Measurements from ENCODE around the gene SYCN. TPM values are rescaled to one million over a fixed set of nuclear protein-coding genes. Genes with fewer than 3 reads are reported as not detected.
A peak's percentile ranks its signal among the peaks of the same experiment; 100 is the strongest.

Gene SYCN
- total RNA-seq, 1 donor from 2014 or later: not detected

DNA sequence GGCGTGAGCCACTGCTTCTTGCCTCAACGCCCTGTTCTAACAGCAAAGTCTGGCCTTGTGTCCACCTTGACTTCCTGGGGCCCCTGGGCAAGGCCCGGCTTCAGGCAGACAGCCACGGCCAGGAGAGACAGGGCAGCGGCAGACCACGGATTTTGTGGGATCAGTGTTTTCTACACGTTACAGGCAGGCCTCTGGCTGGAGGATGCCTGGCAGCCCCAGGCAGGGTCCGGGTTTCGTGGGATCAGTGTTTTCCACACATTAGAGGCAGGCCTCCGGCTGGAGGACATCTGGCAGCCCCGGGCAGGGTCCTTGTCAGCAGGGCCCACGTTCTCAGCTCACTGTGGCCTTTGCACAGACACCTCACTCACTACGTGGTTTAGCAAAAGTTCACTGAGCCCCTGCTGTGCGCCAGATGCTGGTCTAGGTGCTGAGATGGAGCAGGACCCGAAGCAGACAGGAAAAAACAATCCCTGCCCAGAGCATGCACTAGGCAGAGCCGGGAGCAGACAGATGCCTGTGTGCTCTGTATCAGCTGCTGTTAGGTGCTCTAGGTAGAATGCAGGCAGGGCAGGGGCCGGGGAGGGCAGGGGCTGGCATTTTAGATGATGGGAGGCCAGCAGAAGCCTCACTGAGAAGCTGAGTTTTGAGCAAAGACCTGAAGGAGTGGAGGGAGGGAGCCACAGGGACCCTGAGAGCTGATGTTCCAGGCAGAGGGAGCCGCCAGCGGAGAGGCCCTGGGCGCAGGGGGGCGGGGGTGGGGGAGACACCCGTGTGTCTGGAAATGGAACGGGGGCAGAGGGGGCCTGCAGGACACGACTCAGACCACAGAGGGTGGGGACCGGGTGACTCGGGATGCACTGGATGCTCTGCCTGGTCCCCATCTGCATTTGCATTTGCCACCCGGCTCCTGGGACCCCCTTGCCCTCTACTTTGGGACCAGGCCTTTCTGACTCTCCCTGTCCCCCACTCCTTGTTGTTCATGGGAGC is 32.3 kb downstream of the SYCN start:
- DNase-seq (ENCODE audit: low spot score): no peak

DNA sequence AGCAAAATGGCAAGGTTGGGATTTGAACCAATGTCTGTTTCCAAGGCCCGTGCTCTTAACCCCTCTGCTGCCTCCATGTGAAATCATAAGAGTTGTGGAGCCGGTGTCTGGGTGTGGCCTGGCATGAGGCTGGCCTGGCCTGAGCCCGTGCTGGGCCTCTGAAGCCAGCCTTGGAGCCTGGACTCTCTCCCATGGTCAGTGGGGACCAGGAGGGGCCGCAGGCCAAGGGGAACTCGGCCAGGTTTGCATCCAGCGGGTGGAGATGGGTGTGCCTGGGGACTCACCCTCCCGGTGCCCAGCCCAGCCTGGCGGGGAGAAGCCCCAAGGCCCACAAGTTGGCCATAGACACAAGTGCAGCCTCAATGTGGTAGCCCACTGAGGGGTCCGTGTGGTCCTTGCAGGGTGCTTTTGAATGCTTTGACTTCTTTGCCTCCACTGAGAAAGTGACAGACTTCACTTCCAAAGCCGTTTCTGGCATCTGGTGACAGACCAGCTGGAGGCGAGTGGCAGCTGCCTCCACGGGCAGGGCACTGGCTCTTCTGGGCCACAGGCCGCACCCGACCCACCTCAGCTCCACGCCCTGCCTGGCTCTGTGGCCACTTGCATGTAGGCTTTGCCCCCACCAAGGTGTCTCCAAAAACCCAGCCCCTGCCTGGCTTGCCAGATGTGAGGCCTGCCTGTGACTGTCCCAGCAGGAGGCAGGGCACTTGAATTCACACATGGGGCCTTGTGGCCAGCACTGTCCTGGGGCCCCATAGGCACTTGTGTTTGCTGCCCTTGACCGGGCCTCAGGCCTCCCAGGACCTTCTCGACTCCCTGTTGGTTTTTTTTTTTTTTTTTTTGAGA is 33.5 kb downstream of the SYCN start:
- peak; percentile 82 for DNase-seq (ENCODE audit: low spot score)

- peak; percentile 85 for DNase-seq (ENCODE audit: low spot score)
Observed at GRCh38 chr19:39169143-39169810, 34.8 kb downstream of the SYCN start.

GRCh38 chr19:39168258-39169142 is 35.6 kb downstream of the SYCN start:
- DNase-seq (ENCODE audit: low spot score): peak; percentile 78

DNA sequence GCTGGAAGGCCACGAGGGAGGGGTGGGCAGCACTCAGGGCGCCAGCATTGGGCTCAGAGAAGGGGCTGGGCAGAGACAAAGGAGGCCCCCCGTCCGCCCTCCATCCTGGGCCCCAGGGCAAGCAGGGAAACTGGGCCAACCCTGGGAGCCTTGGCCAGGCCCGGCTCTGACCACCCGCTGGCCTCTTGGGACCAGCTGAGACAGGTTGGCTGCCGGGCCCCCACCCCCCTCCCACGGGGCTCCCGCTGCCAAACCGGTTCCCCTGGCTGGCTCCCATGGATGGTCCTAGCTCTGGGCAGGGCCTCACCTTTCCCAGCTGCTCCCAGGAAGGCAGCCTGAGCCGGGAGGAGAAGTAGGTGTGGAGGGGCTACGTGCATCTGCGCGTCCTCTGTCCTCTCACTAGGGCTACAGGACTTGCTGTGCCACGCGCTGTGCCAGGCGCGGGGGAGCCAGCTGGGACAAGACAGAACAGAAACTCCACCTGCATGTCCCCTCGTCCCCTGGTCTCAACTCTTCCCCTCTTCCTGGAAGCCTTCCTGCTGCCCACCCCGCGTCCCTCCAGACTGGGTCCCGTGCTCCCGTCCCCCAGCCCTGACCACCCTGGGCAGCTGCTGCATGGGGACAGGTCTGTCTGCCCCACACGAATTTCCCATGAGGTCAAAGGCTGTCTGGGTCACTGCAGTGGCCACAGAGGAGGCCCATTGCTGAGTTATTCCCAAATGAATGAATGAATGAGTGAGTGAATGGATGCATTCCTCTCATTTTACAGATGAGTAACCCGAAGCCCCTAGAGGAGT is 36.4 kb downstream of the SYCN start:
- DNase-seq (ENCODE audit: low spot score): no peak

DNA sequence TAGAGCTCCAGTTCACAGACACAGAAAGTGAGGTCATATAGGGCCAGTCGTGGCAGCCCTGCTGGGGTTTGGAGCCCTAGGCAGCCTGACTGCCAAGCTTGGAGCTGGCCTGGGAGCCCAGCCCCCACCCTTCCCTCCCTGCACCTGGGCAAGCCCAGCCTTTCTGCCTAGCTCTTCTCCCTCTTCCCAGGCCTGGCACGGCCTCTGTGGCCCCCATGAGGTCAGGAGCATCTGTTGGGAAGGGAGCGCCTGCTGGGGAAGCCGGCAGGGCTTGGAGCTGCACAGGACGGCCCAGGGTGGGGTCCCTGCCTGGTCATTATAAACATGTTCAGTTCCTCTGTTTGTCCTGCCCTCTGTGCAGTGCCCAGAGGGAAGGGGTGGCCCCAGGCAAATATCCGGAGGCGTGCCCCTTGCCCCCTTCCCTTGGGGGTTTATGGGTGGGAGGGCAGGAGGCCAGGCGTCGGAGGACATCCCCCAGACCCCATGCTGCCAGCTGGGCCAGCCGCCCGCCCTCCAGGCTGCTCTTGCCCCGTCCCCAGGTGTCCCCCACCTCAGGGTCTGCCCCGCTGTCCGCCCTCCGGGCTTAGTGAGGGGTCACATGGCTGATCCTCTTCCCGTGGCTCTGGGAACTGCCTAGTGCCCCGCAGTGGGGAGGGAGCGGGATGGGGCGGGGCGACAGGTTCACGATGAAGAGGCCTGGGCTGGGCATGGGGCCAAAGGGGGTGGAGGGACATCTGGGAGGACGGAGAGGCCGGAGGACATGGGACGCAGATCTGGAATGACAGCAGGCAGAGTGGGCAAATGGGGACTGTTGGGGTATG is 37.3 kb downstream of the SYCN start:
- no peak for DNase-seq (ENCODE audit: low spot score)

- no peak for DNase-seq (ENCODE audit: low spot score)
Observed at GRCh38 chr19:39165857-39166256, 38.2 kb downstream of the SYCN start.

DNA sequence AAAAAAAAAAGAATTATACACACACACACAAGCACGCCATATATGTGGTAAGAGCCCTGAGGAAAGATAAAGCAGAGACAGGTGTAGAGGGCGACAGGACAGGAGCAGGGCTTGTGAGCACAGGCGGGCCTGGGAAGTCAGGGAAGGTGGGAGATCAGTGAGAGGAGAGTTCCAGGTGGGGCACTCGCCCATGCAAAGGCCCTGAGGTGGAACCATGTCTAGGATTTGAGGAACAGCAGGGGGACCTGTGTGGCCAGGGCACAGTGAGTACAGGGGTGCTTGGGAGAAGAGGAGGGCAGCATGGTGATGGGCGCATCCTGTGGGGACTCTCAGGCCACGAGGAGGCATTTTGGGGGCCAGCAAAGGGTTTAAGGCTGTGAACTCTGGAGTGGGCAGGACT is 39.8 kb downstream of the SYCN start:
- no peak for DNase-seq (ENCODE audit: low spot score)

DNA sequence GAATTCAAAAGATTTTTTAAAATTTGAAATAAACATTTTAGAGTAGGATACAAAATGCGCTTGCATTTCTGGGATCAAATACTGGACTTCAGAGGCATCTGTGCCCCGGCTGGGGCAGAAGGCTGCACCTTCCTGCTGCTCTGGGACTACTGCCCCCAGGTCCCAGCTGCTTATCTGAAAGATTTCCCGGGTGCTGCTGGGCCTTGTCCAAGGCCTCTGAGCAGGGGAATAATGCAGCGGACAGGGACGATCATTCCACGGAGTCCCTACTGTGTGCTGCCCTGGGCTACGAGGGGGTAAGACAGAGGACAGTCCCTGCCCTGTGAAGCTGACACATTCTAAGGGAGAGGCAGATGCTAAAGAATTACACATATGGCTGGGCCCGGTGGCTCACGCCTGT is 40.4 kb downstream of the SYCN start:
- DNase-seq (ENCODE audit: low spot score): no peak

DNA sequence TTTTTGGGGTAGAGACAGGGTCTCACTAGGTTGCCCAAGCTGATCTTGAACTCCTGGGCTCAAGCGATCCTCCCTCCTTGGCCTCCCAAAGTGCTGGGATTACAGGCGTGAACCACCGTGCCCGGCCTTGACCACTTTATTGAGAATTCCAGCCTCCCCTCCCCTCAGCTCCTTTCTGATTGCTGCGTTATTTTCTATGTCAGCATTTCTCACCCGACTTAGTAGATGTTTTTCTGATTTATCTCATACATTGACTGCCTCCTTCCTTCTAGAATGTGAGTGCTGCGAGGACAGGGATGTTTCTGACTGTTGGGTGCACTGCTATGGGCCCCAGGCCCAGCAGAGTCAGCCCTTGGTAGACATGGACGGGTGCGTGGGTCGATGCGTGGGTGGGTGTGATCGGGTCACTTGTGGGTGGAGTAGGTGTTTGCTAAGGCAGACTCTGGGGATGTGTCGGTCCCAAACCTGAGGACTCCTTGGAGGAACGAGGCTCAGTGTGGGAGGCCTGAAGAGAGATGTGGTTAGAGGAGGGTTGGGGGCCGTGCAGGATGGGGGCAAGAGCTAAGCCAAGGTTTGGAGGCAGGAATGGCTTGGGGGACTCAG is 41.5 kb downstream of the SYCN start:
- DNase-seq (ENCODE audit: low spot score): no peak

DNA sequence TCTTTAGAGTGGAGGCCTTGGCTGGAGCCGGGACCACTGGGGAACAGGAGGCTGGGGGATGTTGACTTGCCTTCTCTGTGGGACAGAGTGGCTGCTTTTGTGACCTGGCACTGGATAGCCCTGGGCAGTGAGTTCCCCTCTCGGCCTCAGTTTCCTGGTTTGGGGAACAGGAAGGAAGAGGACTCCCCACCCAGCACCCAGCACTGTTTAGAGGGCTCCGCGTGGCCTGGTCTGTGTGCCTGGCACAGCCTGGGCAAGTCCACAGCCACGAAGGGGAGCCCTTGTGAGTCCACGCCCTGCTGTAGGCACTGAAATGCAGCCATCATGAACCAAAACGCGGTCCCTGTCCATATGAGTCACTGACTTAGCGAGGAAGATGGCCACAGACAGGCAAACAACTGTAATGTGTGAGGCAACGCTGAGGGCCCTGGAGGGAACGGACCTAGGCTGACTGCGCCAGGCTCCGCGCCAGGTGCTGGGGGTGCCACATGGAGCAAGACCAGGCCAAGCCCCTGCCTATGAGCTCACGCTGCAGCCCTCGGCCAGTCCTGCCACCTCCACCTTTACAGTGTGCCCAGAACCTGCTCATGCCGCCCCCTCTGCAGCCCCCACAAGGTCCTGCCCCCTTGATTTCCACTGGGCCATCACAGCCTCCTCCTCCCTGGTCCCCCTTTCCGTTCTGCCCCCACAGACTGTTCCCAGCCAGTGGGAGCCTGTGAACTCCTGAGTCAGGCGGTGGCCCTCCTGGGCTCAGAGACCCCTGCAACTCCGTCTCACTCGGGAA is 43.0 kb downstream of the SYCN start:
- no peak for DNase-seq (ENCODE audit: low spot score)

DNA sequence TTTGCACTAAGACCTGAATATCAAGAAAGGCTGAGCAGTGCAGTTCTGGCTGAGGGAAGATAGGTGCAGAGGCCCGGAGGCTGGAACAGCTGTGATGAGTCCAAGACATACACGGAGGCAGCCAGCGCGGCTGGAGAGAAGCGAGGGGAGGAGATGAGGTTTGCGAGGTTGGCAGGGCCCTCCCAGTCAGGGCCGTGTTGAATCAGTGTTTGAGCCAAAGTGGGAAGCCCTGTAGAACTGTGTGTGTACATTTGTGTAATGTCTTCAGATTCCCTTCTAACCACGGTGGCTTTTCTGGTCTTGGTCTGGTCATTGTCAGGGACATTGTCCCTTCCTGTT is 43.6 kb downstream of the SYCN start:
- no peak for DNase-seq (ENCODE audit: low spot score)

GRCh38 chr19:39158646-39159260 is 45.3 kb downstream of the SYCN start:
- no peak for DNase-seq (ENCODE audit: low spot score)

GRCh38 chr19:39157997-39158389 is 46.1 kb downstream of the SYCN start:
- no peak for DNase-seq (ENCODE audit: low spot score)

DNA sequence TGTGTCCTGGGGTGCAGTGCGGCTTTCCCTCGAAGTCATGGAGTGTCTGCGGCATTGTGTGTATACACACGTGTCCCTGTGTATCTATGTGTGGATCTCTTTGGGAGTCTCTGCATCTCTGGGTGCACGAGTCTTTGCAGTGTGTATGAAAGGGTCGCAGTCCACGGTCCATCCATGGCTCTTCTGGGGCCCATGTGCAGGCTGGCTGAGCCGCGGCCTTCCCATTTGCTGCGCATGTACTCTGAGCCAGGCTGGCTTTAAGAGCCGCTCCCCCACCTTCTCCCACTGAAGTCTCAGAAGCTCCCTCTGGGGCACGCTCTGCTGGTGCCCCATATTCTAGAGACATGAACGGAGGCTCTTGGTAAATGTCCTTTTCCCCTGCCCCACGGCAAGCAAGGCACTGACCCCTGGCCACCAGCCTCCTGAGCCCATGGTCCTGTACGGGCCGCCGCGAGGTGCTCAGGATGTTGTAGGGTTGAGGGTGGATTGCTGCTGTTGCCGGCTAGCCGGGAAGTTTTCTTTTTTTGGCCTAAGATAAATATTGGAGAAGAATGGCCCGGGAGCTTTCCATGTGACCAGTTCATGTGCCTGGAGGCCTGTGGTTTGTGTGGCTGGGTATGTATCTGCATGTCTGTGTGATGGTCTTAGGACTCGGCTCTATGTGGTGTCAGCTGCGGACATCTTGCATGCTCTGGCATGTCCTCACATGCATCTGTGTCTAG is 46.6 kb downstream of the SYCN start:
- DNase-seq (ENCODE audit: low spot score): no peak
